Measurements from ENCODE around the gene CCDC137.
A peak's percentile ranks its signal among the peaks of the same experiment; 100 is the strongest.

CCDC137 gene

DNA sequence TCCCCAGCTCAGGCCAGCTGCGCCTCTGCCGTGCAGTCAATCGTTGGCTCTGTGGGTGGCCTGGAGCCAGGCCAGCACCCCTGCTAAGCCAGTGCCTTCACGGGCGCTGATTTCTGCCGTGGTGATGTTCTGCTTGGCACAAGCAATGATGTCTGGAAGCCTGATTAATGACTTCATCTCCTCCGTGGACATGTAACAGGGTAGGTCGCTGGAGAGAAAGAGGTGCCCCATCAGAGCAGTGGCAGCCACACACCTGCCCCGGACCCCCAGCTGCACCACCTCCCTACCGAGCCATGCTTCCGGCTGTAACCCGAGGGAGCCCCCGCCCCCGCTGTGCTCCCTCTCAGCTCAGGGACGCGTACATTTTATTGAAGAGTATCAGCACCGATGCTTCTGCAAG, 15.1 kb downstream of the CCDC137 start:
- Histone ChIP-seq H3K9me3 (ENCODE audit: control insufficient read depth, insufficient read depth, low read depth, low read length) (no peaks in the 10 kb centered on the region), H3K4me1 (ENCODE audit: control insufficient read depth, insufficient read depth, low read length) (peaks cover 4% of the 10 kb centered on the region), H3K27ac (ENCODE audit: extremely low read depth, low read depth, low read length) (peak overlapping the region; percentile 19; the same call in 1 of the 2 replicates), H3K4me3 (ENCODE audit: low read depth, low read length) (no peak overlapping the region), H3K36me3 (ENCODE audit: control insufficient read depth in 2 of 2, insufficient read depth in 1 of 2, low read length in 2 of 2) (peaks cover 6 to 33% of the 10 kb centered on the region in 2 experiments; a peak in 2 of 3 replicates)
- ChIA-PET CTCF (interaction anchor here (0.6 to 2.2 kb wide), 6 partner anchors 12 to 271 kb away, joined by 3 to 9 read pairs (median 4); no protein-coding TSS in a partner anchor), POLR2A (interaction anchor here (1.0 to 6.6 kb wide), 4 partner anchors 10 to 168 kb away, joined by 3 to 109 read pairs (median 16); partner anchors contain the start of genes ACTG1 and MRPL12)
- TF ChIP-seq ZNF423 (tag by site-specific recombination; IDR thresholded peaks at IDR 0.05), result peak; percentile 83
- TF ChIP-seq ZNF670 (tag by site-specific recombination; IDR thresholded peaks at IDR 0.05; ENCODE audit: low read depth), result no peak
- no peak for TF ChIP-seq ZNF843 (tag by site-specific recombination; IDR thresholded peaks at IDR 0.05)
- TF ChIP-seq EGR2 (tag by site-specific recombination; IDR thresholded peaks at IDR 0.05; ENCODE audit: low read depth), result 0 out of 2 replicates have a peak, but pooled peaks have one; percentile 29
- TF ChIP-seq, protein P1, sequence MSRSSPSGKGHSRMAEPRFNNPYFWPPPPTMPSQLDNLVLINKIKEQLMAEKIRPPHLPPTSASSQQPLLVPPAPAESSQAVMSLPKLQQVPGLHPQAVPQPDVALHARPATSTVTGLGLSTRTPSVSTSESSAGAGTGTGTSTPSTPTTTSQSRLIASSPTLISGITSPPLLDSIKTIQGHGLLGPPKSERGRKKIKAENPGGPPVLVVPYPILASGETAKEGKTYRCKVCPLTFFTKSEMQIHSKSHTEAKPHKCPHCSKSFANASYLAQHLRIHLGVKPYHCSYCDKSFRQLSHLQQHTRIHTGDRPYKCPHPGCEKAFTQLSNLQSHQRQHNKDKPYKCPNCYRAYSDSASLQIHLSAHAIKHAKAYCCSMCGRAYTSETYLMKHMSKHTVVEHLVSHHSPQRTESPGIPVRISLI (tag by site-specific recombination; IDR thresholded peaks at IDR 0.05), result no peak
- 0 out of 2 replicates have a peak, but pooled peaks have one; percentile 42 for TF ChIP-seq ZNF629 (tag by site-specific recombination; IDR thresholded peaks at IDR 0.05)
- TF ChIP-seq, protein P2, sequence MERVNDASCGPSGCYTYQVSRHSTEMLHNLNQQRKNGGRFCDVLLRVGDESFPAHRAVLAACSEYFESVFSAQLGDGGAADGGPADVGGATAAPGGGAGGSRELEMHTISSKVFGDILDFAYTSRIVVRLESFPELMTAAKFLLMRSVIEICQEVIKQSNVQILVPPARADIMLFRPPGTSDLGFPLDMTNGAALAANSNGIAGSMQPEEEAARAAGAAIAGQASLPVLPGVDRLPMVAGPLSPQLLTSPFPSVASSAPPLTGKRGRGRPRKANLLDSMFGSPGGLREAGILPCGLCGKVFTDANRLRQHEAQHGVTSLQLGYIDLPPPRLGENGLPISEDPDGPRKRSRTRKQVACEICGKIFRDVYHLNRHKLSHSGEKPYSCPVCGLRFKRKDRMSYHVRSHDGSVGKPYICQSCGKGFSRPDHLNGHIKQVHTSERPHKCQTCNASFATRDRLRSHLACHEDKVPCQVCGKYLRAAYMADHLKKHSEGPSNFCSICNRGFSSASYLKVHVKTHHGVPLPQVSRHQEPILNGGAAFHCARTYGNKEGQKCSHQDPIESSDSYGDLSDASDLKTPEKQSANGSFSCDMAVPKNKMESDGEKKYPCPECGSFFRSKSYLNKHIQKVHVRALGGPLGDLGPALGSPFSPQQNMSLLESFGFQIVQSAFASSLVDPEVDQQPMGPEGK (tag by site-specific recombination; IDR thresholded peaks at IDR 0.05), result 0 out of 2 replicates have a peak, but pooled peaks have one; percentile 33
- TF ChIP-seq ZNF341 (tag by site-specific recombination; IDR thresholded peaks at IDR 0.05; ENCODE audit: low read depth), result peak; percentile 31; the same call in 1 of the 2 replicates
- TF ChIP-seq ZFHX2 (tag by site-specific recombination; conservative IDR thresholded peaks at IDR 0.05), result peak; percentile 9; the same call in 1 of the 2 replicates
- TF ChIP-seq, protein P3, sequence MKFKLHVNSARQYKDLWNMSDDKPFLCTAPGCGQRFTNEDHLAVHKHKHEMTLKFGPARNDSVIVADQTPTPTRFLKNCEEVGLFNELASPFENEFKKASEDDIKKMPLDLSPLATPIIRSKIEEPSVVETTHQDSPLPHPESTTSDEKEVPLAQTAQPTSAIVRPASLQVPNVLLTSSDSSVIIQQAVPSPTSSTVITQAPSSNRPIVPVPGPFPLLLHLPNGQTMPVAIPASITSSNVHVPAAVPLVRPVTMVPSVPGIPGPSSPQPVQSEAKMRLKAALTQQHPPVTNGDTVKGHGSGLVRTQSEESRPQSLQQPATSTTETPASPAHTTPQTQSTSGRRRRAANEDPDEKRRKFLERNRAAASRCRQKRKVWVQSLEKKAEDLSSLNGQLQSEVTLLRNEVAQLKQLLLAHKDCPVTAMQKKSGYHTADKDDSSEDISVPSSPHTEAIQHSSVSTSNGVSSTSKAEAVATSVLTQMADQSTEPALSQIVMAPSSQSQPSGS (tag by site-specific recombination; IDR thresholded peaks at IDR 0.05; ENCODE audit: low read depth), result 0 out of 2 replicates have a peak, but pooled peaks have one; percentile 6
- 0 out of 2 replicates have a peak, but pooled peaks have one; percentile 35 for TF ChIP-seq IKZF3 (tag by site-specific recombination; IDR thresholded peaks at IDR 0.05)
- TF ChIP-seq ZNF600 (tag by site-specific recombination; IDR thresholded peaks at IDR 0.05), result peak; percentile 80
- TF ChIP-seq ZEB2 (tag by site-specific recombination; IDR thresholded peaks at IDR 0.05), result 0 out of 2 replicates have a peak, but pooled peaks have one; percentile 33
- 0 out of 2 replicates have a peak, but pooled peaks have one; percentile 26 for TF ChIP-seq OSR2 (tag by site-specific recombination; IDR thresholded peaks at IDR 0.05)
- TF ChIP-seq, protein P4, sequence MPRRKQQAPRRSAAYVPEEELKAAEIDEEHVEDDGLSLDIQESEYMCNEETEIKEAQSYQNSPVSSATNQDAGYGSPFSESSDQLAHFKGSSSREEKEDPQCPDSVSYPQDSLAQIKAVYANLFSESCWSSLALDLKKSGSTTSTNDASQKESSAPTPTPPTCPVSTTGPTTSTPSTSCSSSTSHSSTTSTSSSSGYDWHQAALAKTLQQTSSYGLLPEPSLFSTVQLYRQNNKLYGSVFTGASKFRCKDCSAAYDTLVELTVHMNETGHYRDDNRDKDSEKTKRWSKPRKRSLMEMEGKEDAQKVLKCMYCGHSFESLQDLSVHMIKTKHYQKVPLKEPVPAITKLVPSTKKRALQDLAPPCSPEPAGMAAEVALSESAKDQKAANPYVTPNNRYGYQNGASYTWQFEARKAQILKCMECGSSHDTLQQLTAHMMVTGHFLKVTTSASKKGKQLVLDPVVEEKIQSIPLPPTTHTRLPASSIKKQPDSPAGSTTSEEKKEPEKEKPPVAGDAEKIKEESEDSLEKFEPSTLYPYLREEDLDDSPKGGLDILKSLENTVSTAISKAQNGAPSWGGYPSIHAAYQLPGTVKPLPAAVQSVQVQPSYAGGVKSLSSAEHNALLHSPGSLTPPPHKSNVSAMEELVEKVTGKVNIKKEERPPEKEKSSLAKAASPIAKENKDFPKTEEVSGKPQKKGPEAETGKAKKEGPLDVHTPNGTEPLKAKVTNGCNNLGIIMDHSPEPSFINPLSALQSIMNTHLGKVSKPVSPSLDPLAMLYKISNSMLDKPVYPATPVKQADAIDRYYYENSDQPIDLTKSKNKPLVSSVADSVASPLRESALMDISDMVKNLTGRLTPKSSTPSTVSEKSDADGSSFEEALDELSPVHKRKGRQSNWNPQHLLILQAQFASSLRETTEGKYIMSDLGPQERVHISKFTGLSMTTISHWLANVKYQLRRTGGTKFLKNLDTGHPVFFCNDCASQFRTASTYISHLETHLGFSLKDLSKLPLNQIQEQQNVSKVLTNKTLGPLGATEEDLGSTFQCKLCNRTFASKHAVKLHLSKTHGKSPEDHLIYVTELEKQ (tag by site-specific recombination; IDR thresholded peaks at IDR 0.05; ENCODE audit: borderline replicate concordance), result no peak
- no peak for TF ChIP-seq ZNF311 (tag by site-specific recombination; IDR thresholded peaks at IDR 0.05; ENCODE audit: borderline replicate concordance)
- TF ChIP-seq ZNF518A (tag by site-specific recombination; conservative IDR thresholded peaks at IDR 0.05; ENCODE audit: low read depth), result no peak
- TF ChIP-seq, protein P5, sequence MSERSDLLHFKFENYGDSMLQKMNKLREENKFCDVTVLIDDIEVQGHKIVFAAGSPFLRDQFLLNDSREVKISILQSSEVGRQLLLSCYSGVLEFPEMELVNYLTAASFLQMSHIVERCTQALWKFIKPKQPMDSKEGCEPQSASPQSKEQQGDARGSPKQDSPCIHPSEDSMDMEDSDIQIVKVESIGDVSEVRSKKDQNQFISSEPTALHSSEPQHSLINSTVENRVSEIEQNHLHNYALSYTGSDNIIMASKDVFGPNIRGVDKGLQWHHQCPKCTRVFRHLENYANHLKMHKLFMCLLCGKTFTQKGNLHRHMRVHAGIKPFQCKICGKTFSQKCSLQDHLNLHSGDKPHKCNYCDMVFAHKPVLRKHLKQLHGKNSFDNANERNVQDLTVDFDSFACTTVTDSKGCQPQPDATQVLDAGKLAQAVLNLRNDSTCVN (tag by site-specific recombination; optimal IDR thresholded peaks at IDR 0.05), result peak; percentile 22
- 0 out of 2 replicates have a peak, but pooled peaks have one; percentile 51 for TF ChIP-seq GLIS2 (tag by site-specific recombination; IDR thresholded peaks at IDR 0.05)
- no peak for TF ChIP-seq ZNF658 (tag by site-specific recombination; IDR thresholded peaks at IDR 0.05)
- TF ChIP-seq ZBTB17 (tag by site-specific recombination; IDR thresholded peaks at IDR 0.05), result peak; percentile 43
- no peak for TF ChIP-seq ZNF211 (tag by site-specific recombination; IDR thresholded peaks at IDR 0.05; ENCODE audit: low read depth)
- TF ChIP-seq GLIS1 (tag by site-specific recombination; IDR thresholded peaks at IDR 0.05), result peak; percentile 99

Data from HEK293 (cell line).